NK-92 (cell line): ENCODE data around the gene TEC.
"Not testable (repeated sequence)": the region's sequence is repeated elsewhere in the genome, so short reads cannot be mapped to it uniquely, and the experiment has no call there.

Source experiments
- DNase-seq: peaks from one replicate; lab custom pipeline; 2025; ENCODE audit not compliant: unreplicated experiment; lab: John Stamatoyannopoulos, UW

TEC gene

DNA sequence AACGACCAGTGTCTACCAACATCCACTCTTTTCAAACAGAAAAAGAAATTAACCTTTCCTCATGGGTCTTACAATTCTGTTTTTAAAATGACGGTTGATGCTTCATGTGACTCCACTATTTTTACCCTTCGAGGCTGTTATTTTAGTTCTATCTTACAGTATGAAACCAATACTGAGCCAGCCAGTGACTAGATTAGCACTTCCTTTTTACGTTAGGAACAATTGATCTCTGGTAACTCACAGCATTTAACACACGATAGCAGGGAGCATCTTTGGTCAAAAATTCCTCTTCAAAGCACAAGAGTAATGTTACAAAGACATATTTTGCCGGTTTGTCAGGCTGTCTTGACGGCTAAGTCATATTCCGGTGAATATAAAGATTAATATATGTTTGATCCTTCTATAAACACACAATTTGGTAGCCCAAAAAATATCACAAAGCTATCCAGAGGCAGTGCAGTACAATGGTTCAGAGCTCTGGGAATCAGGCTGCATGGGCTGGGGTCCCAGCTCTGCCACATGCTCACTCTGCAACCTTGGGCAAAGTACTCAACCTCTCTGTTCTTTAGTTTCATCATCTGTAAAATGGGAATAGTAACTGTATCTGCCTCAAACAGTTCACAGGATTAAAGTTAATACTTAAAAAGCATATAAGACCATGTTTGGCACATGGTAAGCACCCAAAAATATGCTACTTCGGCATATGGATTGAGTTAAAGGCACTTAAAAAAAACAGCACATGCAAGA is 72.7 kb downstream of the TEC start:
- no peak for DNase-seq

DNA sequence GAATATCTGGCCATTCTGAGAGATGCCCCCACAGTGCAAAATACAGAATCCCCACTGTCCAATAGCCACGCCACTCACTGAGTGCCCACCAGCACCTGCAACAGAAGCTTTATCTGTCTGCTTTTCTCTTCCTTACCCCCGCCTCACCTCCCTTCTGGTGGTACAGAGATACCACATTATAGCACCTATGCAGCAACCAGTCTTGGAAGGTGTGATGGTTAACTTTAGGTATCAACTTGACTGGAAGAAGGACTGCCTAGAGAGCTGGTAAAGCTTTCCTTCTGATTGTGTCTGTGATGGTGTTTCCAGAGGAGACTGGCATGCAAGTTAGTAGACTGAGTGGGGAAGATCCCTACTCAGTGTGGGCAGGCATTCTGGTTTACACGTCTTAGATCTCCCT is 73.8 kb downstream of the TEC start:
- DNase-seq, result no peak

GRCh38 chr4:48195374-48195773 is 74.3 kb downstream of the TEC start:
- no peak for DNase-seq

DNA sequence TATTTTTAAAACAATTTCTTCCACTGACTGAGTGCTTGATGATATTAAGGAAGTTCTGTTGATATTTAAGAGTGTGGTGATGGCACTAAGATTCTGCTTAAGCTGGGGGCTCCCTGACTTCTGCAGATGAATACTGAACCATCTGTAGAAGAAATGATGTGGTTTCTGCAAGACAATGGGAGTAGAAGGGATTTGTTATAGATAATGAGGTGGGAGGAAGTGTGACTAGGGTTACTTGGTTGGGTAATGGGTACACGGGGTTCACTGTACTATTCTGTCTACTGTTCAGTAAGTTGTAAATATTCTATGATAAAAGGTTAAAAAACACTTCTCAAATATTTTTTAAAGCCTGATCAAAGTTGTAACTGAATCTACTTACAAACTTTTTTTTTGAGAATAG is 74.7 kb downstream of the TEC start:
- DNase-seq, result no peak

DNA sequence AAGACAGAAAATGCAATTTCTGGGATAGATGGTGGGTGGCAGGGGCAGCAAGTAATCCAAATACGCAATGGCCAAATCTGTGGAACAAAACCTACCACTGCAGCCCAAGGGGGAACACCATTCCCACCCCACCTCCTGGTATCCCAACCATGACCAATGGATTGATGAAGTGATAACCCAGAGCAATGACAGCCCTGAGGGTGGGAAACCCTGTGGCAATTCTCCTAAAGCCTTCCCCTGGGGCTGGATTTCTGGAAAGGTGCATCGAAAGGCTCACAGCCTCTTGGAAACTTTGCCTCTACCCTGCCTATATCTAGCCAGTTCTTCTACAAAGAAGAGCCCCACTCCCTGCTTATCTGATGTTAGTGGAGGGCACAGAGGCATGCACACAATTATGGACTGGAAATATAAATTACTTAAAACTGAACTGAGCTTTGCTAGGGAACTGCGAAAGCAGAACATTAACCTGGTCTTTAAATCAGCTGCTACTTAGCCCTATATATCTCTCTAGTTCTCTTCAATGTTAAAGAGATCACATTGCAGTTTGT is 75.6 kb downstream of the TEC start:
- DNase-seq, result no peak

DNA sequence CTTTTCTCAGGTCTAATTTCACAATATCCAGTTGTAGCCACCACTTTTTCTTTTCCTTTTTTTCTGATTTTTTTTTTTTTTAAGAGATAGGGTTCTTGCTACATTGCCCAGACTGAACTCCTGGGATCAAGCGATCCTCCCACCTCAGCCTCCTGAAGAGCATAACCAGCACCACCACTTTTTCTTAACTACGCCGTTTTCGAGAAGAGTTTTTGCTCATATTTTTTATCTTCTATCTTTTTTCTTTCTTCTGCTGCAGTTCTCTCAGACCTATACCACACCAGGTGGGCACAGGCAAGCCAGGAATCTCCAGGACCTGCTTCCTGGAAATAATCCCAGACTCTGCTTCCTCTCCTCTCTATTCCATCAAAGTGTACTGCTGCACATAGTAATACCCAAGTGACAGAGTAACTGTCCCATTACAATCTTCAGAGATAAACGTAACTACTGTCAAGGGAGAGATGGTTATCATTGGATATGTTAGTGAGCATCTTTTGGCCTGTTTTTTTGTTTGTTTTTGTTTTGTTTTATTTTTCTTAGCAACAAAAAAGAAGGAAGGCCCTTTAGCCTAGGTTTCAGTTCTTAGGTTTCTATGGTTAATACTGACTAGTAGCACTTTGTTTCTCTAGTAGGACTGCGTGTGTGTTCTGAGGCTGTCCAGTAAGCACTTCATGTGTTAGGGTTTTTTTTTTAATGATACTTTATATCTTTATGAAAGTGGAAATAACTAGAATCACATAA is 76.4 kb downstream of the TEC start:
- DNase-seq, result no peak

GRCh38 chr4:48191758-48192157 is 77.9 kb downstream of the TEC start:
- DNase-seq, result no peak

GRCh38 chr4:48190839-48191238 is 78.8 kb downstream of the TEC start:
- DNase-seq, result no peak

DNA sequence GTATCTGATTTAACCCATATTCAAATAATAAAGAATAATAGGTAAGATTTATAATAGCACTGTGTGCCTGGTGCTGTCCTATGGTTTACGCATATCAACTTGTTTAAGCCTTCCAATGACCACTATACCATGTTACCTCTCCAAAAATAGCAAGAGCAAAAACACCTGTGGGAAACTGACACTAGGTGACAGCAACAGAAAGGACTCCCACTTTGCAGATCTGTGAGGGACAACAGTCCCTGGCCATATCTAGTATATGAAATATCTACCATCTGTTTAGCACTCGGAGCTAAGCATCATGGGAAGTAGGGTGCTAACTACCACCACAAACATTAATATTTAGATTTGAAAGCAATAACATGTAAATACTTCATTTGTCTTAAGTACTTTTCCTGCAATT is 79.9 kb downstream of the TEC start:
- DNase-seq, result no peak

- no peak for DNase-seq
Measured at GRCh38 chr4:48188390-48188789, 81.2 kb downstream of the TEC start.

DNA sequence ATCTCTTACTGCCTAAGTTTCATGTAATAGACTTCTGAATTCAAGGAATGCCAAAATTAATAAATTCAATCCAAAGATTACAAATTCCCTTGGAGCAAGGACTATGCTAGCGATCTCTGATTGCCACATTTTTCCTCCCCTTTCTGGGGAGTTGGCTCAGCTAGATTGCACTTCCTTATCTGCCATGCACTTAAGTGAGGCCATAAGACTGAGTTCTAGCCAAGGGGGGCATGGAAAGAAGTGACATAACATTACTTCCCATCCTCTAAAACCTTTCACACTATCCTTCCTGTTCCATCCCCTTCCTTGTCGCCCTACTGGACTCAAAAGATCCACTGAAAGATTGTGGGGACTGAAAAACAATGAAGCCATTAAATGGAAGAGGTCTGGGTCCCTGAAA is 81.8 kb downstream of the TEC start:
- no peak for DNase-seq

GRCh38 chr4:48187066-48187465 is 82.6 kb downstream of the TEC start:
- DNase-seq, result not testable (repeated sequence)

GRCh38 chr4:48186394-48186793 is 83.2 kb downstream of the TEC start:
- not testable (repeated sequence) for DNase-seq

DNA sequence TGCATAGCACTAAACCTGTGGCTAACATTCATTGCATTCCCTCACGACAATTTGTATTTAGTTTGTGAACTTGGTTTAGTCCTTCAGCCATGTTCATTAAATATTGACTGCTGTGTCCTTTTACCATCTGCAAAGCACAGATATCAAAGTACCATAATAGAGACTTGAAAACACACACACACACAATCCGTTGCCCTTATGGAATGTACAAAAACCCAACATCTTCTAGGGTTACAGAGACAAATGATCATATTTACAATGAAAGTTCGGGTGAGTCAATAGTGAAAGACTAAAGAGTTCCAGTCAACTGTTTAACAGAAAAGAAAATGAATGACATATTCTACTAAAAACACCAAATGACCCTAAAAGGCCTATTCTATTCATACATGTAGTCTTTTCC is 84.8 kb downstream of the TEC start:
- no peak for DNase-seq

DNA sequence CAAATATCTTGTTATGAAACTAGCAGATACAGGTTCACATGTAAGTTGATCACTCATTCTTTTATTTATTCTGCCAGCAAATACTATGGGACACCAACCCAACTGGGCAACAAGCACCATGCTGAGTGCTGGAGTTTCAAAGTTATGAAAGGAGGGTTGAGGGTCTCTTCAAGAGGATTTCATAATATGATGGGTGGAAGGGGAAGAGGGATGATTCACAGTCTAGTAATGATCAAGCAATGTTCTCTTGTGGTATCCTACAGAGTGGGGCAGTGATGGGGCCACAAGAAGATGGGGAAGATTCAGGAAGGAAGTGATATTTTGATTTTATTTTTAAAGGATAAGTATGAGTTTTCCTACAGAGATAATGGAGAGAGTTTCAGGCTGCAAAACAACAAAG is 89.4 kb downstream of the TEC start:
- DNase-seq, result no peak

GRCh38 chr4:48178931-48179330 is 90.7 kb downstream of the TEC start:
- DNase-seq, result no peak

DNA sequence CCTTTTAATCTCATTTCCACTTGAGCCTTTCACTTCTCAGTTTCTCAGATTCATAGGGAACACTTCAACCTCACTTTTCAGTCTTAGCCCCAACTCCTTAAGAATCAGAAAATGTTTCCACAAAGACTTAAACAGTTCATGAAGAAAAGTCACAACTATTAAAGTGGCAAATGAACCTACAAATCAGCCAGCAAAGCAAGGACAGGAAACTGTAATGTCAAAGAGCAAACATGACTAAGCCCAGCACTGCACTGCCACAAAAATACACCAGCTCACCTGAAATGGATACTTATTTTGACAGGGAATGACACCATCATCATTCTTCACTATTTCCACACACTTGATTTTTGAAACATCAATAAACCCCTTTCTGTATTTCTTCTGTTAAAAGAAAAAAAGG is 93.8 kb downstream of the TEC start:
- DNase-seq, result no peak

DNA sequence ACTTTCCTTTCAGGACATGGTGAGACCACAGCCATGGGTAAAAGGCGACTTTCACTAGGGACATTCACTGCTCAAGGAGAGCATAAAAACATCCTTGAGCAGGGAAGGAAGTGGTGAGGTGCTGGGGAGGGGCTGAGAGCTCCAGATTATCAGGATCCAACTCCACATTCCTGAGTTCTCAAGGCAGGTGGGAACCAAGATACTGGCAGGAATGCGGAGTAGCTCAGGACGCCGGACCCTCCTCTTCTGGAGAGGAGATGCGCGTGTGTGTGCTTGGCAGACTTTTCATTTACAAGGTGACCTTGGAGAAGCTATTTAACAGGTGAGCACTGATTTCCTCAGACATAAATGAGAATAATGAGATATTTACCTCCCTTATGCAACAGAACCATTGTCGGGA is 94.3 kb downstream of the TEC start:
- no peak for DNase-seq

DNA sequence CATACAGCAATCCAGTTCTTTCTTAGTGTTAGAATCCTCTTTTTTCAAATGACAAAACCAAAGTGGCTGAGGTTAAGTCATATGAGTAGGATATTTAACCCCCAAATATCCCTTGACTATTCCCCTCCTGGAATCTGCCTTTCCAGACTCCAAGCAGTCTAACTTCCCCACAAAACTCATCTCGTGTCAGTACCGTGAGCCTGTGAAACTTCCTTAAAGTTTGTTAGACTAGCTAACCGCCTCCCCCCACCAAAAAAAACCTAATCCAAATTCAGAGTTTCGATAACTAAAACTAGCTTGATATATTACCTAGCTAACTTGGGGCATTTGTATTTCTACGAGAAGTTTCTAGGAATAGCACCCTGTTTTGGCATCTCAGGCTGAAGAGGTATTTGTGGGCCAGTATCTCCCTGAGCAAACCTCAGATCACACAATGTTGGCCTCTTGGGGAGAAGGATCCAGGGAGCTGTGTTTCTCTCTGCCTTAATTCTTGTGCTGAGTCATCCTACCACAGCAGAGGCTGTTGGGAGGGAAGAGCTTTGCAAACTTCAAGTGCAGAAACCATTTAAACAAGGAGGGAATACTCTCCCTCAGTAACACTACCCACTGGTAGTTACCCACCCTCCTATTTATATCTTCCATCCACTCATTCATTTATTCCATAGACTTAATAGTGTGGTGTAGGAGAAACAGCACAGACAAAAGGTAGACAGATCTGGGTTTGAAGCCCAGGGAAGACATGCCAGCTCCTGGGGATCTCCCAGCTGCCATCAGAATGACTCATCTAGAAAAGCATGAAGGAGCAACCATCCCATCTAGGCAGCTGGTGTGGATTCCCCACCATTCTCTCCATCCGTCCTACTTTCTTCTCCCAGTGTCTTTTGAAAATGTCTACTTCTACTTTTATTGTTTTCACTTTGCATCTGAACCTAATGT is 96.3 kb downstream of the TEC start:
- DNase-seq, result no peak

DNA sequence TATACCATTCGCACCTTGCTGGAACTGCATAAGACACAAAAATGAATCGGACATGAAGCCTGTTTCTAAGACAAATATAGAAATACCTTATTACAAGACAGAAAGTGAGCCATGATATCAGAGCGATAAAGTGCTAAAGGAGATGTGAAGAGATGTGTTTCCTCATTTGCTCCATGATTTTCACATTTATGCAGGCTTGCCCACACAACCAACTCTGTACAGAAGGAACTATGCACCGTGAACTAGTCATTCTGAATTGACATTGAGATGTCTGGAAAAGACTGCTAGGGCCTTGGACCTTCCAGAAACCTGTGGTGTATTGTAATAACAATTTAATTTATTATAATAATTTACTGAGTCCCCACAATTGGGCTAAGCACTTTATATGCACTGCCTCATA is 97.0 kb downstream of the TEC start:
- DNase-seq, result no peak

DNA sequence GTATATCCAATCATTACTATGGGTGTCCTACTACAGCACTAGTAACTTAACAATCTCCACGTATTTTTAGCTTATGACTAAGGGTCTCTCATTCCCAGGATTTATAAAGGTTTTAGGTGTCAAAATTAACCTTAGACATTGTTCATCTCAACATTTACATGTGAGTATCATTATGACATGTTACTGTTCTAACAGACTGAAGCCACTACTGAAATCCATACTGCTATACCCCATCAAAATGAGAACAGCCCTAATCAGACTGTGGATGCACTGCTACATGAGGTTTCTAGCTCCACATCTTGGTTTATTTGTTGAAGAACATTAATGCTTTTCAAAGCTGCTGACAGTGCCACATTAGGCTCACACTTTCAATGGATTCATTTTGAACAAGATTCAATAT is 100.0 kb downstream of the TEC start:
- DNase-seq, result no peak
